ENCODE data around the gene RUFY4.

RUFY4 gene

GRCh38 chr2:218068721-218069334 is at the start of gene RUFY4:
RUFY4 (plus strand) TSS chr2:218069253; CDS start chr2:218070606, 1,353 bp downstream.
- DNase-seq: peak; percentile 56

- DNase-seq: no peak
Observed at GRCh38 chr2:218019411-218020060, 49.5 kb upstream of the RUFY4 start.

- DNase-seq: no peak
Observed at GRCh38 chr2:218020281-218020680, 48.8 kb upstream of the RUFY4 start.

GRCh38 chr2:218020966-218021535 is 48.0 kb upstream of the RUFY4 start:
- no peak for DNase-seq

GRCh38 chr2:218021536-218022071 is 47.4 kb upstream of the RUFY4 start:
- DNase-seq: no peak

GRCh38 chr2:218022131-218022850 is 46.8 kb upstream of the RUFY4 start:
- no peak for DNase-seq

- DNase-seq: no peak
Observed at GRCh38 chr2:218022851-218023530, 46.1 kb upstream of the RUFY4 start.

GRCh38 chr2:218023636-218024035 is 45.4 kb upstream of the RUFY4 start:
- DNase-seq: no peak

GRCh38 chr2:218024336-218024735 is 44.7 kb upstream of the RUFY4 start:
- no peak for DNase-seq

- DNase-seq: no peak
Observed at GRCh38 chr2:218024871-218025270, 44.2 kb upstream of the RUFY4 start.

- no peak for DNase-seq
Observed at GRCh38 chr2:218026244-218026643, 42.8 kb upstream of the RUFY4 start.

GRCh38 chr2:218026676-218027425 is 42.2 kb upstream of the RUFY4 start:
- no peak for DNase-seq

- no peak for DNase-seq
Observed at GRCh38 chr2:218027426-218028188, 41.4 kb upstream of the RUFY4 start.

GRCh38 chr2:218028189-218028495 is 40.9 kb upstream of the RUFY4 start:
- no peak for DNase-seq

- DNase-seq: no peak
Observed at GRCh38 chr2:218028562-218029348, 40.3 kb upstream of the RUFY4 start.

- DNase-seq: no peak
Observed at GRCh38 chr2:218029366-218030360, 39.4 kb upstream of the RUFY4 start.

- no peak for DNase-seq
Observed at GRCh38 chr2:218030409-218031195, 38.5 kb upstream of the RUFY4 start.

GRCh38 chr2:218031261-218031660 is 37.8 kb upstream of the RUFY4 start:
- no peak for DNase-seq
